GM23338 (cell line): Measurements from ENCODE around the gene ARG2. TPM values are rescaled to one million over a fixed set of nuclear protein-coding genes. Genes with fewer than 3 reads are reported as not detected.

ENCODE experiments used
- ATAC-seq: fragments of 200-7000 bp; cut with Tn5 transposase; 3 replicates; pipeline ENCODE4 v1.9.1; 2020
- DNase-seq: peaks from one replicate; pipeline ENCODE4 v3.0.0-alpha.2; 2015; ENCODE audit warnings: low spot score
- H2AFZ ChIP-seq: fragments of 200-600 bp; sonication (generic); 2 replicates; pipeline ENCODE4 v1.8.0; 2016; ENCODE audit warnings: antibody characterized with exemption, mild to moderate bottlenecking, moderate library complexity
- H3F3A ChIP-seq: fragments of 200-600 bp; sonication (generic); replicated peaks from 2 replicates; pipeline ENCODE4 v1.8.0; 2017; ENCODE audit warnings: antibody characterized with exemption, mixed run types, low read depth
- H3K27ac ChIP-seq: fragments of 200-600 bp; sonication (generic); 2 replicates; pipeline ENCODE4 v1.6.1; 2016; ENCODE audit warnings: low read depth
- H3K27me3 ChIP-seq: fragments of 200-600 bp; sonication (generic); 2 replicates; pipeline ENCODE4 v1.8.0; 2016; ENCODE audit warnings: mild to moderate bottlenecking, mixed run types, moderate library complexity; ENCODE audit not compliant: insufficient read depth
- H3K36me3 ChIP-seq: fragments of 200-600 bp; sonication (generic); 2 replicates; pipeline ENCODE4 v1.8.0; 2016; ENCODE audit warnings: mild to moderate bottlenecking; ENCODE audit not compliant: insufficient read depth
- H3K4me1 ChIP-seq: fragments of 200-600 bp; sonication (generic); 2 replicates; pipeline ENCODE4 v1.8.0; 2016; ENCODE audit warnings: mild to moderate bottlenecking, moderate library complexity; ENCODE audit not compliant: insufficient read depth
- H3K4me2 ChIP-seq: fragments of 200-600 bp; sonication (generic); 2 replicates; pipeline ENCODE4 v1.7.1; 2017; ENCODE audit warnings: mixed run types
- H3K4me3 ChIP-seq: fragments of 200-600 bp; sonication (generic); 2 replicates; pipeline ENCODE4 v1.6.1; 2016; ENCODE audit warnings: mixed run types
- H3K79me2 ChIP-seq: fragments of 200-600 bp; sonication (generic); replicated peaks from 2 replicates; pipeline ENCODE4 v1.8.0; 2017; ENCODE audit warnings: mild to moderate bottlenecking; ENCODE audit not compliant: insufficient read depth
- H3K9me2 ChIP-seq: fragments of 200-600 bp; sonication (generic); 2 replicates; pipeline ENCODE4 v1.8.0; 2017; ENCODE audit not compliant: insufficient read depth
- H4K20me1 ChIP-seq: fragments of 200-600 bp; sonication (generic); replicated peaks from 2 replicates; pipeline ENCODE4 v1.8.0; 2017; ENCODE audit warnings: mild to moderate bottlenecking; ENCODE audit not compliant: insufficient read depth
- H3K27ac Mint-ChIP-seq: 2 replicates; pipeline ENCODE4 v1.8.0; 2020; ENCODE audit warnings: inconsistent platforms, mild to moderate bottlenecking, moderate library complexity, mixed read lengths
- H3K27me3 Mint-ChIP-seq: 3 replicates; pipeline ENCODE4 v1.8.0; 2022; ENCODE audit warnings: low read depth, mild to moderate bottlenecking, moderate library complexity, mixed read lengths, inconsistent platforms; ENCODE audit not compliant: insufficient read depth, poor library complexity
- H3K36me3 Mint-ChIP-seq: 3 replicates; pipeline ENCODE4 v1.8.0; 2021; ENCODE audit warnings: low read depth, mild to moderate bottlenecking, inconsistent platforms, moderate library complexity, mixed read lengths
- H3K4me1 Mint-ChIP-seq: 3 replicates; pipeline ENCODE4 v1.8.0; 2020; ENCODE audit warnings: mild to moderate bottlenecking, inconsistent platforms, mixed read lengths
- H3K4me3 Mint-ChIP-seq: 3 replicates; pipeline ENCODE4 v1.8.0; 2021; ENCODE audit warnings: moderate library complexity, mild to moderate bottlenecking, inconsistent platforms, mixed read lengths
- H3K9me3 Mint-ChIP-seq: 3 replicates; pipeline ENCODE4 v1.8.0; 2020; ENCODE audit warnings: moderate library complexity, mild to moderate bottlenecking, inconsistent platforms, mixed read lengths
- CREB1 ChIP-seq: fragments of 250-450 bp; sonication (Bioruptor Pico); IDR thresholded peaks from 2 replicates; pipeline ENCODE4 v1.5.0; 2020; ENCODE audit warnings: low read depth, mild to moderate bottlenecking, moderate library complexity
- ETS1 ChIP-seq: IDR thresholded peaks from 2 replicates; pipeline ENCODE4 v1.6.1; 2016; ENCODE audit warnings: antibody characterized with exemption
- EZH2 ChIP-seq: fragments of 200-600 bp; sonication (generic); IDR thresholded peaks from one replicate; pipeline ENCODE4 v1.8.0; 2017; ENCODE audit warnings: antibody characterized with exemption, mild to moderate bottlenecking, low read depth; ENCODE audit not compliant: unreplicated experiment
- EZH2phosphoT487 ChIP-seq: fragments of 200-600 bp; sonication (generic); IDR thresholded peaks from one replicate; pipeline ENCODE4 v1.8.1; 2018; ENCODE audit warnings: antibody characterized with exemption; ENCODE audit not compliant: unreplicated experiment
- JUNB ChIP-seq: IDR thresholded peaks from one replicate; pipeline ENCODE4 v1.6.1; 2016; ENCODE audit warnings: antibody characterized with exemption; ENCODE audit not compliant: unreplicated experiment
- NANOG ChIP-seq: IDR thresholded peaks from 2 replicates; pipeline ENCODE4 v1.6.1; 2016; ENCODE audit warnings: antibody characterized with exemption, borderline replicate concordance
- REST ChIP-seq: IDR thresholded peaks from one replicate; pipeline ENCODE4 v1.6.1; 2018; ENCODE audit warnings: antibody characterized with exemption; ENCODE audit not compliant: unreplicated experiment
- STAT1 ChIP-seq: IDR thresholded peaks from one replicate; pipeline ENCODE4 v1.6.1; 2016; ENCODE audit warnings: antibody characterized with exemption; ENCODE audit not compliant: unreplicated experiment
- ZNF114 ChIP-seq: fragments of 250-450 bp; sonication (Bioruptor Pico); IDR thresholded peaks from 2 replicates; pipeline ENCODE4 v1.5.0; 2020; ENCODE audit warnings: mild to moderate bottlenecking, moderate library complexity
- ZNF331 ChIP-seq: fragments of 250-450 bp; sonication (Bioruptor Pico); IDR thresholded peaks from 2 replicates; pipeline ENCODE4 v1.5.0; 2020; ENCODE audit warnings: low read depth, mild to moderate bottlenecking, moderate library complexity
- polyA plus RNA-seq: library from polyadenylated mRNA; unstranded; fragments of >200 nt; fragmentation: Nextera tagmentation; extraction: Ambion mirVana; gene quantifications from 2 replicates; pipeline ENCODE4 v1.2.1, GENCODE V29; 2016
- total RNA-seq: library from RNA; depleted of rRNA; stranded (reverse); fragments of >200 nt; shearing (Covaris generic); gene quantifications from 2 replicates; pipeline ENCODE4 v1.2.3, GENCODE V29; 2014

Gene ARG2
- total and polyA plus RNA-seq, 2 experiments from 2014 or later = 42.7 to 69.4 TPM

GRCh38 chr14:67638642-67639041, 18.9 kb downstream of the ARG2 start:
- no peak for ATAC-seq
- H3K9me3 Mint-ChIP-seq = no peaks in the 10 kb centered on the region

GRCh38 chr14:67641480-67641879, 21.8 kb downstream of the ARG2 start:
- Histone ChIP-seq H3K27ac (no peak overlapping the region), H3K79me2 (no peaks in the 10 kb centered on the region), H3K4me2 (no peak overlapping the region), H3K4me3 (no peak overlapping the region), H3K9me2 (no peaks in the 10 kb centered on the region), H3K27me3 (no peaks in the 10 kb centered on the region), H3K4me1 (no peaks in the 10 kb centered on the region), H3F3A (no peaks in the 10 kb centered on the region), H4K20me1 (peaks cover 24% of the 10 kb centered on the region), H3K36me3 (peaks cover 7% of the 10 kb centered on the region), H2AFZ (no peak overlapping the region)
- no peak overlapping the region for H3K4me3 Mint-ChIP-seq
- peaks cover 6% of the 10 kb centered on the region; the same call in 2 of the 3 replicates for H3K36me3 Mint-ChIP-seq
- ATAC-seq (no peak), DNase-seq (no peak)
- no peak overlapping the region for H3K27ac Mint-ChIP-seq
- no peaks in the 10 kb centered on the region for H3K9me3 Mint-ChIP-seq
- peaks cover 3% of the 10 kb centered on the region for H3K27me3 Mint-ChIP-seq
- H3K4me1 Mint-ChIP-seq = no peaks in the 10 kb centered on the region
- no peak for TF ChIP-seq NANOG
- no peak for TF ChIP-seq EZH2
- TF ChIP-seq ZNF114 (CRISPR knock-in tag) = no peak
- TF ChIP-seq ETS1 = no peak
- no peak for TF ChIP-seq ZNF331 (CRISPR knock-in tag)
- TF ChIP-seq CREB1 (CRISPR knock-in tag) = no peak
- TF ChIP-seq STAT1 = no peak

More at GRCh38 chr14:67638642-67639041, 18.9 kb downstream of the ARG2 start:
- Mint-ChIP-seq H3K4me3 (no peak overlapping the region), H3K36me3 (peaks cover 7% of the 10 kb centered on the region; the same call in 2 of the 3 replicates), H3K27ac (no peak overlapping the region), H3K4me1 (no peaks in the 10 kb centered on the region), H3K27me3 (peaks cover 3% of the 10 kb centered on the region)
- Histone ChIP-seq H3K36me3 (peaks cover 3% of the 10 kb centered on the region; the same call in 1 of the 2 replicates), H3K4me3 (no peak overlapping the region), H3K9me2 (no peaks in the 10 kb centered on the region), H3K27ac (no peak overlapping the region), H3K4me1 (no peaks in the 10 kb centered on the region), H4K20me1 (peaks cover 20% of the 10 kb centered on the region), H2AFZ (no peak overlapping the region), H3F3A (no peaks in the 10 kb centered on the region), H3K4me2 (no peak overlapping the region), H3K27me3 (no peaks in the 10 kb centered on the region), H3K79me2 (no peaks in the 10 kb centered on the region)
- TF ChIP-seq CREB1 (CRISPR knock-in tag) (no peak), REST (no peak), ETS1 (no peak), NANOG (no peak), ZNF114 (CRISPR knock-in tag) (no peak), STAT1 (no peak), JUNB (no peak), EZH2phosphoT487 (no peak)
- no peak for DNase-seq
